Measurements from ENCODE around the gene CSRP1. TPM values are rescaled to one million over a fixed set of nuclear protein-coding genes. Genes with fewer than 3 reads are reported as not detected.

The CSRP1 gene
- total and polyA plus RNA-seq, 2 donors (not counting 1 experiment from before 2014, with no cell fraction given): 23.8 to 36.7 TPM

DNA sequence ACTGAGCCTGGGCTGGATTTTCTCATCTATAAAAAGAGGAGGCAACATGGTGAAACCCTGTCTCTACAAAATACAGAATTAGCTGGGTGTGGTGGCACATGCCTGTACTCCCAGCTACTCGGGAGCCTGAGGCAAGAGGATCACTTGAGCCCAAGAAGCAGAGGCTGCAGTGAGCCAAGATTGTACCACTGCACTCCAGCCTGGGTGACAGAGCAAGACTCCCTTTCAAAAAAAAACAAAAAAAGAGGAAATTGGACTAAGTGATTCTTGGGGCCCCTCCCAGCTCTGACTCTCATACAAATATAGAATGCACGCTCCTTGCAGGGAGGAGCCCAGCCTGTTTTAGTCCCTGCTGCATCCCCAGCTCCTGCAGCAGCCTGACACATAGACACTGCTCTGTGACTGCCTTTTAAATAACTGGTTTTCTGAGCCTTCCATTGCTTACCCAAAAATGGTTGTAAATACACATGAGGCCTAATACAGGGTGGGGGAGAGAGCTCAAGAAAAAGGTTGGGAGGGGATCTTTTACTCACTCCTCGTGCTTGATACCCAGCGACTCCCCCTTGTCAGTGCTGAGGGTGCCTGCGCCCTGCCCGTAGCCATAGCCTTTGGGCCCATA, 17.2 kb downstream of the CSRP1 start:
- 100% methylated on average over 3 of the region's 6 CpGs for WGBS (ENCODE audit: insufficient coverage)
- H3K9ac ChIP-seq (ENCODE audit: low read length): no peak overlapping the region
- TF ChIP-seq, protein P1, sequence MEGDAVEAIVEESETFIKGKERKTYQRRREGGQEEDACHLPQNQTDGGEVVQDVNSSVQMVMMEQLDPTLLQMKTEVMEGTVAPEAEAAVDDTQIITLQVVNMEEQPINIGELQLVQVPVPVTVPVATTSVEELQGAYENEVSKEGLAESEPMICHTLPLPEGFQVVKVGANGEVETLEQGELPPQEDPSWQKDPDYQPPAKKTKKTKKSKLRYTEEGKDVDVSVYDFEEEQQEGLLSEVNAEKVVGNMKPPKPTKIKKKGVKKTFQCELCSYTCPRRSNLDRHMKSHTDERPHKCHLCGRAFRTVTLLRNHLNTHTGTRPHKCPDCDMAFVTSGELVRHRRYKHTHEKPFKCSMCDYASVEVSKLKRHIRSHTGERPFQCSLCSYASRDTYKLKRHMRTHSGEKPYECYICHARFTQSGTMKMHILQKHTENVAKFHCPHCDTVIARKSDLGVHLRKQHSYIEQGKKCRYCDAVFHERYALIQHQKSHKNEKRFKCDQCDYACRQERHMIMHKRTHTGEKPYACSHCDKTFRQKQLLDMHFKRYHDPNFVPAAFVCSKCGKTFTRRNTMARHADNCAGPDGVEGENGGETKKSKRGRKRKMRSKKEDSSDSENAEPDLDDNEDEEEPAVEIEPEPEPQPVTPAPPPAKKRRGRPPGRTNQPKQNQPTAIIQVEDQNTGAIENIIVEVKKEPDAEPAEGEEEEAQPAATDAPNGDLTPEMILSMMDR (IDR thresholded peaks at IDR 0.05): no peak
- no peak for TF ChIP-seq EZH2 (IDR thresholded peaks at IDR 0.05; ENCODE audit: borderline replicate concordance, insufficient read depth, low read depth, low read length, poor library complexity, severe bottlenecking)

More for the DNA sequence above, 17.2 kb downstream of the CSRP1 start:
- no peak for ATAC-seq (ENCODE audit: low read depth)
- Histone ChIP-seq H4K20me1 (ENCODE audit: control insufficient read depth, insufficient read depth, low read length, poor library complexity, severe bottlenecking) (no peaks in the 10 kb centered on the region), H2AFZ (ENCODE audit: insufficient read depth, low read depth, low read length, poor library complexity, severe bottlenecking) (no peak overlapping the region), H3K27ac (ENCODE audit: low read length in 2 of 2) (no peak overlapping the region), H3K36me3 (replicated peaks in 1 of 2; ENCODE audit: control extremely low read depth in 1 of 2, control insufficient read depth in 1 of 2, extremely low read depth in 1 of 2, insufficient read depth in 2 of 2, low read length in 1 of 2) (peaks cover 0 to 18% of the 10 kb centered on the region in 2 experiments), H3K4me3 (ENCODE audit: control extremely low read depth in 1 of 5, extremely low read depth in 1 of 5, insufficient read depth in 1 of 5, low read depth in 2 of 5, low read length in 4 of 5) (no peak overlapping the region), H3K4me1 (ENCODE audit: control insufficient read depth in 2 of 2, insufficient read depth in 2 of 2, low read length in 2 of 2) (no peaks in the 10 kb centered on the region), H3K27me3 (replicated peaks in 1 of 4; ENCODE audit: control extremely low read depth in 1 of 4, control insufficient read depth in 3 of 4, insufficient read depth in 4 of 4, low read length in 3 of 4) (no peaks in the 10 kb centered on the region), H3K79me2 (ENCODE audit: control insufficient read depth, insufficient read depth, low read length) (no peaks in the 10 kb centered on the region), H3K4me2 (replicated peaks; ENCODE audit: low read depth, low read length, poor library complexity, severe bottlenecking) (no peak overlapping the region), H3K9me3 (ENCODE audit: control extremely low read depth in 1 of 3, control insufficient read depth in 2 of 3, insufficient read depth in 1 of 3, low read length in 2 of 3) (peaks cover 0 to 17% (median 0%) of the 10 kb centered on the region in 3 donors)
- POLR2A ChIA-PET: interaction anchor here (0.7 kb wide), 1 partner anchor 499 kb away, joined by 3 read pairs; no protein-coding TSS in a partner anchor
- H3K27ac Mint-ChIP-seq: no peak overlapping the region
- no peaks in the 10 kb centered on the region for H3K27me3 Mint-ChIP-seq
- H3K4me1 Mint-ChIP-seq: peaks cover 8% of the 10 kb centered on the region
- intact Hi-C loops (cut with micrococcal nuclease): no loop called here
- DNase-seq: no peak
- H3K9me3 Mint-ChIP-seq (ENCODE audit: insufficient read depth): no peaks in the 10 kb centered on the region
- H3K4me3 Mint-ChIP-seq: no peak overlapping the region
- CTCF ChIA-PET: interaction anchor here (3.1 to 4.7 kb wide), 2 partner anchors 8 to 23 kb away, joined by 18 to 28 read pairs; no protein-coding TSS in a partner anchor
